IPS DF 6.9 (cell line): ENCODE data around the gene INPP5A.

ENCODE experiments used
- DNase-seq: peaks from one replicate; pipeline ENCODE4 v3.0.0-alpha.2; 2013; ENCODE audit warnings: low read depth, low spot score
- H3K27ac ChIP-seq: one replicate; pipeline ENCODE4 v1.5.1; 2013; ENCODE audit warnings: low read length, control low read depth
- H3K27me3 ChIP-seq: 2 replicates; pipeline ENCODE4 v1.6.1; 2013; ENCODE audit warnings: mild to moderate bottlenecking, low read length; ENCODE audit not compliant: control insufficient read depth, insufficient read depth
- H3K36me3 ChIP-seq: 2 replicates; pipeline ENCODE4 v1.6.1; 2013; ENCODE audit warnings: low read length; ENCODE audit not compliant: control insufficient read depth, insufficient read depth
- H3K4me1 ChIP-seq: 2 replicates; pipeline ENCODE4 v1.6.1; 2013; ENCODE audit warnings: low read length; ENCODE audit not compliant: control insufficient read depth, insufficient read depth
- H3K4me3 ChIP-seq: 2 replicates; pipeline ENCODE4 v1.5.1; 2013; ENCODE audit warnings: mild to moderate bottlenecking, low read length
- H3K9me3 ChIP-seq: 2 replicates; pipeline ENCODE4 v1.6.1; 2013; ENCODE audit warnings: low read length, inconsistent platforms; ENCODE audit not compliant: control insufficient read depth, insufficient read depth
- WGBS: extraction: QIAGEN DNeasy Blood & Tissue Kit; methylation state at CpG from one replicate; pipeline ENCODE4 v1.1.7; 2013; ENCODE audit warnings: mixed read lengths, missing lambda C conversion rate; ENCODE audit not compliant: insufficient read length, insufficient coverage; 5-methylcytosine and 5-hydroxymethylcytosine counted together

The INPP5A gene

GRCh38 chr10:132714096-132714985, 176.8 kb downstream of the INPP5A start:
- no peak overlapping the region for H3K4me3 ChIP-seq
- WGBS: no CpG with 5 or more reads among the region's 48 CpGs

GRCh38 chr10:132714986-132715775, 177.6 kb downstream of the INPP5A start:
- H3K27ac ChIP-seq: no peak overlapping the region
- no peaks in the 10 kb centered on the region for H3K9me3 ChIP-seq
- no peaks in the 10 kb centered on the region for H3K27me3 ChIP-seq
- H3K4me3 ChIP-seq: no peak overlapping the region
- no peak for DNase-seq
- H3K36me3 ChIP-seq: no peaks in the 10 kb centered on the region
- peaks cover 5% of the 10 kb centered on the region; the same call in 1 of the 2 replicates for H3K4me1 ChIP-seq
- WGBS: no CpG with 5 or more reads among the region's 24 CpGs

More at GRCh38 chr10:132714096-132714985, 176.8 kb downstream of the INPP5A start:
- peaks cover 5% of the 10 kb centered on the region; the same call in 1 of the 2 replicates for H3K4me1 ChIP-seq
- H3K27ac ChIP-seq: no peak overlapping the region
- no peaks in the 10 kb centered on the region for H3K36me3 ChIP-seq
- H3K9me3 ChIP-seq: no peaks in the 10 kb centered on the region
- DNase-seq: no peak
- no peaks in the 10 kb centered on the region for H3K27me3 ChIP-seq

- no CpG with 5 or more reads among the region's 48 CpGs for WGBS
Observed at GRCh38 chr10:132715776-132716680, 178.4 kb downstream of the INPP5A start.

GRCh38 chr10:132716691-132717490, 179.3 kb downstream of the INPP5A start:
- no peak for DNase-seq
- Histone ChIP-seq H3K36me3 (no peaks in the 10 kb centered on the region), H3K9me3 (no peaks in the 10 kb centered on the region), H3K27me3 (no peaks in the 10 kb centered on the region), H3K4me3 (no peak overlapping the region), H3K4me1 (peaks cover 5% of the 10 kb centered on the region; the same call in 1 of the 2 replicates), H3K27ac (no peak overlapping the region)
- no CpG with 5 or more reads among the region's 27 CpGs for whole genome bisulfite sequencing

More at GRCh38 chr10:132715776-132716680, 178.4 kb downstream of the INPP5A start:
- H3K9me3 ChIP-seq: no peaks in the 10 kb centered on the region
- no peak for DNase-seq
- no peak overlapping the region for H3K27ac ChIP-seq
- no peak overlapping the region for H3K4me3 ChIP-seq
- H3K36me3 ChIP-seq: no peaks in the 10 kb centered on the region
- H3K27me3 ChIP-seq: no peaks in the 10 kb centered on the region
- peaks cover 5% of the 10 kb centered on the region; the same call in 1 of the 2 replicates for H3K4me1 ChIP-seq

GRCh38 chr10:132721725-132722124, 184.1 kb downstream of the INPP5A start:
- 0 out of 2 replicates have a peak, but pooled peaks cover 1% of the 10 kb centered on the region for H3K4me1 ChIP-seq
- no peak overlapping the region for H3K27ac ChIP-seq
- H3K27me3 ChIP-seq: no peaks in the 10 kb centered on the region
- no peak overlapping the region for H3K4me3 ChIP-seq
- H3K9me3 ChIP-seq: no peaks in the 10 kb centered on the region
- no peaks in the 10 kb centered on the region for H3K36me3 ChIP-seq
- DNase-seq: no peak
- WGBS: 100% methylated on average over 2 of the region's 6 CpGs

- Histone ChIP-seq H3K9me3 (no peaks in the 10 kb centered on the region), H3K27ac (no peak overlapping the region), H3K27me3 (no peaks in the 10 kb centered on the region), H3K36me3 (no peaks in the 10 kb centered on the region), H3K4me1 (0 out of 2 replicates have a peak, but pooled peaks cover 1% of the 10 kb centered on the region), H3K4me3 (no peak overlapping the region)
- no peak for DNase-seq
- WGBS: no CpG with 5 or more reads among the region's 48 CpGs
Observed at GRCh38 chr10:132722394-132723329, 185.1 kb downstream of the INPP5A start.

GRCh38 chr10:132723330-132723970, 185.9 kb downstream of the INPP5A start:
- no CpG with 5 or more reads among the region's 29 CpGs for WGBS
- Histone ChIP-seq H3K4me1 (0 out of 2 replicates have a peak, but pooled peaks cover 1% of the 10 kb centered on the region), H3K4me3 (no peak overlapping the region), H3K27ac (no peak overlapping the region), H3K27me3 (no peaks in the 10 kb centered on the region), H3K36me3 (no peaks in the 10 kb centered on the region), H3K9me3 (no peaks in the 10 kb centered on the region)
- no peak for DNase-seq

GRCh38 chr10:132724446-132724845, 186.9 kb downstream of the INPP5A start:
- DNase-seq: no peak
- no CpG with 5 or more reads among the region's 9 CpGs for WGBS
- Histone ChIP-seq H3K36me3 (no peaks in the 10 kb centered on the region), H3K4me3 (no peak overlapping the region), H3K27ac (no peak overlapping the region), H3K4me1 (0 out of 2 replicates have a peak, but pooled peaks cover 1% of the 10 kb centered on the region), H3K9me3 (no peaks in the 10 kb centered on the region), H3K27me3 (no peaks in the 10 kb centered on the region)
